GM21619 (cell line): ENCODE measurements around the gene AWAT1.
"Not testable (repeated sequence)": the region's sequence is repeated elsewhere in the genome, so short reads cannot be mapped to it uniquely, and the experiment has no call there.

Source experiments
- ATAC-seq: cut with Tn5 transposase; IDR thresholded peaks from one replicate; pipeline ENCODE4 v1.9.1; 2021; ENCODE audit not compliant: unreplicated experiment

Gene AWAT1

DNA sequence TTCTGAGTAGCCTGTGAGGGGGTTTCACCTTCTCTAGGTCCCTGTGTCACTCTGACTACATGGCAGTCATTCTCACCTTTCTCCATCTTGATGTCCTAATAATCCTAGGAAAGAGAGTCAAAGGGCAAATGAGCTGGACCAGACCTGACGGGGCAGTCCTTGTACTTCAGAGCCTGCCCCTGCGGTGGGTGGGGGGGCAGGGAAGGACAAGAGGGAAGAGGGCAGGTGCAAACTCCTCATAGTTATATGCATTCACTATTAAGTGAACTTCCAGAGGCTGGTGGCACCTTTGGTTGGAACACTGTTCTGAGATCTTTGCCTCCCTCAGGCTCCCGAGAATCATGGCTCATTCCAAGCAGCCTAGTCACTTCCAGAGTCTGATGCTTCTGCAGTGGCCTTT is at the start of gene AWAT1:
TSS of gene AWAT1 (plus strand) at position 301 of the 400 bp plus-strand sequence. CDS start at position 342, 41 bp downstream.
- no peak for ATAC-seq

DNA sequence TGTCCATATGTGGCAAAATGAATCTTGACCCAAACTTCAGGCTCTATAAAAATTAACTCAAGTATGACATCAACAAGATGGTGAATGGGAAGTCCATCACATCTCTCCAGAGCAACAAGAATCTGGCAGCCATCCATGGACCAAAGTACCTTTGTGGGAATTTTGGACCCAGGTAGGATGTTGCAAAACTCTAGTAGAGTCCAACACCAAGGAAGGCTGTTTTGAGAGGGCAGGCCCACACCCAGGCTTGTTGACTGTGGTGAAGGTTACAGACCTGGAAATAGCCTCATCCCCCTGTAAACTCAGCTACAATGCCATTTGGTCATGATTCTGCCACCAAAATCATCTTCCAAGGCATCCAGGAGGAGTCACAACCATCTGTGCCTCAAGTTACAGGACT is 44.2 kb upstream of the AWAT1 start:
- ATAC-seq = no peak

DNA sequence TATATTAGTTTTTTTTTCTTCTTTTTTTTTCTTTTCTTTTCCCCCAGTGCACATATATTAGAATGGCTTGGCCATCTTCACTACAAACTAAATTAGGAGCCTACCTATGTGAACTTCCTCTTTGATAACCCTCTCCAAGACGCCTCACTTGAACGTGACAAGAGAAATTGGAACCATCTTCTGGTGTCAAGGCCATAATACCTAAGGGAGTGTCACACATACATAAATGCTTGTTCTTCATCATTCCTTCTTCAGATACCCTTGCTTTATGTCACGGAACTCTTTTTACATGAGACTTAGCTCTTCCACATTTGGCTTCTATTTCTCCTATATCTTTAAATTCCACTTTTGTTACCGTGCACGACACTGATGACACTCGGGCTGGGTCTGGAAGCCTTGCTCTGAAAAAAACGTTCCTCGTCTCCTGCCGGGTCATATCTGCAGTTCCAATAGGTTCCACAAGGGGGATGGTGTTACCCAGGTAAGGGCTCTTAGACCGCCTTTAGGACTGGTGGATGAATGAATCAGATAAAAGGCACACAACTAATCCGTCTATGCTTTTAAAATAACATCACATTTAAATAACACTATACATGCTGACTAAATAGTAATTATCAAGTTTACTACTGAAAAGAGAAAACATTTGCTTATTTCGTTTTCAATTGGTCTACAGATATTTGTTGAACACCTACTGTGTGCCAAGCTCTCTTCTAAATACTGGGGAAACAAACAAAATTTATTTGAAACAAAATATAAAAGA is 37.3 kb upstream of the AWAT1 start:
- peak; percentile 74 for ATAC-seq

DNA sequence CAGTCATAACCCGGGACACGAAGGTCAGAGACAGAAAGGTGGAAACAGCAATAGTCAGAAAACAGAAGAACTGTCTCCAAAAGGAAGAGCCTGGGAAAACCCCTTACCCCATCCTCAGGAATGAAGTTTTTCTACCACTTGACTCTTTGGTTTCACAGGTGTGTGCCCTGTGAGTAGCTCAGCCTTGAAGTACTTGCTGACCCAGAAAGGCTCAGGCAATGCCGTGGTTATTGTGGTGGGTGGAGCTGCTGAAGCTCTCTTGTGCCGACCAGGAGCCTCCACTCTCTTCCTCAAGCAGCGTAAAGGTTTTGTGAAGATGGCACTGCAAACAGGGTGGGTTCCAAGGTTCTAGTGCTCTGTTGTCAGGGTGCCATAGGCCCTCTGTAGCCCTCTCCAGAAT is 32.7 kb upstream of the AWAT1 start:
- no peak for ATAC-seq

DNA sequence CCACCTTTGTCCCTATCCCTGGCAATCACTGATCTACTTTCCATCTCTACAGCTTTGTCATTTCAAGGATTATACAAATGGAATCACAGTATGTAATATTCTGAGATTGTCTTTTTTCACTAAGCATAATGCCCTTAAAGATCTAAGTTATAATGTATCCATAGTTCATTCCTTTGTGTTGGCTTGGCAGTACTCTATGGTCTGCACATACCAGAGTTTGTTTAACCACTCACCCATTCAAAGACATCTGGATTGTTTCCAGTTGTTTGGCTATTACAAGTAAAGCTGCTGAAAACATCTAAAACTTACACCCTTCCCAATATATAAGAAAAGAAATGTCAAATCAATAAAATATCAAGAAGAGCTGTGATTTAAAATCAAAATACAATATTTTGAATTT is 26.0 kb upstream of the AWAT1 start:
- no peak for ATAC-seq

DNA sequence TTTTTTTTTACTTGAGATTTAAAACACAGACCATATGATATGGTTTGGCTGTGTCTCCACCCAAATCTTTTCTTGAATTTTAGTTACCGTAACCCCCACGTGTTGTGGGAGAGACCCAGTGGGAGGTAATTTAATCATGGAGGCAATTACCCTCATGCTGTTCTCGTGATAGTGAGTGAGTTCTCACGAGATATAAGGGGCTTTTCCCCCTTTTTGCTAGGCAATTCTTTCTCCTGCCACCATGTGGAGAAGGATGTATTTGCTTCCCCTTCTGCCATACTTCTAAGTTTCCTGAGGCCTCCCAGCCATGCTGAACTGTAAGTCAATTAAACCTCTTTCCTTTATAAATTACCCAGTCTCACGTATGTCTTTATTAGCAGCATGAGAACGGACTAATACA is 24.9 kb upstream of the AWAT1 start:
- not testable (repeated sequence) for ATAC-seq

DNA sequence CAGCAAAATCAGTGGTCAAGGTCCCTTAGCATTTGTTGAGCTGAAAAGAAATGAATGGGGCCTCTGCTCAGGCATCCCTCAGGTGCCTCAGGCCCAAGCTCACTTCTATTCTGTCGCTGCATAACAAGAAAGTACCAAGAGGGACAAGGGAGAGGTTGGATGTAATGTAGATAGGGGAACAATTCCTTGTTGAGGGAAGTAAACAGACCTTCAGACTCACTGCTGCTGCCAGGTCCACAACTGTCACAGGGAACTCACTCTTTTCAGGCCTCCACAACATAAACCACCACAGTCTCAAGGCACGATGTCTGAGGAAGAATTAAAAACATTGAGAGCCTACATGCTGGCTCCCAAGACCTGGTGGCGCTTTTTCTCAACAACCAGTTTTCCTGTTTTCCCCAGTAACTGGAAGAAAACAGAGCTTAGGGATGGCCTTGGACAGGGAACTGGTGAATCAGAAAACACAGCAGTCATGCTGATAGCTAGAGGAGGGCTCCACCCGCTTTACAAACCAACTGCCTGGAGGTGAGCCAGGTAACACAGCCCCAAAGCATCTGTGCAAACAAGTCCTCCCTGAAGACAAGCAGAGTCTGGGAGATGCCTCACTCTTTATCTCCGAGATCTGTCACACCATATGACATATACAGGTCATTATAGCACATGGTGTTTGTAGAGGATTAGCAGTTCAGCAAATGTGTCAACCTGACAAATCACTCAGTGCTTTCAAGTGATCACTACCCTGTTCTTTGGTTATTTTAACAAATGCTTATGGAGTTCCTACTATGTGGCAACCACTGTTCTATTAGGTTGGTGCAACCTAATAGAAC is 14.3 kb upstream of the AWAT1 start:
- no peak for ATAC-seq

DNA sequence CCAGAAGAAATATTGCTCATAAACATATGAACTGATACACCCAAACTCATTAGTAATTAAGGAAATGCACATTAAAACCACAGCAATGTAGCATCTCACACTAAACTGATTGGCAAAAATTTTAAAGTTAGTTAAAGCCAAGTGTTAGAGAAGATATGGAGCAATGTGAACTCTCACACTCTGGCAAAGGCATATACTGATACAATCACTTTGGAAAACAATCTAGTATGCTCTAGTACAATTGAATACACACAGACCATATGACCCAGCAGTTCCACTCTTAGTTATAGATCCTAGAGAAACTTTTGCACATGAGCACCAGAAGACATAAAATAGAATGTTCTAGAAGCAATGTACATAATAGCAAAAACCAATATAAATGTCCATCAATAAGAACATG is 8.4 kb upstream of the AWAT1 start:
- no peak for ATAC-seq

DNA sequence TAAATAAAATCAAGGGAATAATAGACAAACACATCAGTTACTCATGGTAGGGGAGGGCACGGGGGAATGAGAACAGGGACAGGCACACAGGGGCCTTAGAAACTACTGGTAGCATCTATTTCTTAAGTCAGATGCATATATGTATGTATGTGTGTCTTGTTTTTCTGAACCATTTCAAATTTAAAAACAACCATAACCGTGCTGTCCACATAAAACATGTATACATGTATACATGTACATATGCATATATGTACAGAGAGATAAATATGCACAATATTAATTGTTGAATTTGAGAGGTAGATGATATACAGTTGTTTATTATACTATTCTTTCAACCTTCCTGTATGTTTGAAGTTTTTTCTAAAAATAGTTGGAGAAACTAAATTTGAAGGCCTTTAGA is 7.8 kb upstream of the AWAT1 start:
- ATAC-seq = no peak

DNA sequence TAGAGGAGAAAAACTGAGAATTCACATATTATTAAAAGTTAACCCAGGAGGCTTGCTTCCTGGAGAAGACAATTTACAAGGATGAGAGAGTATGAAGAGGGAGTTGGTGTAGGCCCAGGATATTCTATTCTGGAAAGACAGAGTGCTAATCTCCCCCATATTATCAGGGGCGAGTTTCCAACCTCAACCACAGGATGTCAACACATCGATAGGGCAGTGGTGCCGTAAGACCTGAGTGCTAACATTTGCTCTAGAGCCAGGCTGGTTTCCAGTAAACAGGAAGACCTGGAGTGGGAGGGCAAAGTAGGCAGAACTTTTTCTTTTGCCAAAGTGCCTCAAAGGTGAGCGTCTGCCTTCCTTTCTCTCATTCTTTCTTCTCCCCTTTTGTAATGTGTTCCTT is 2.8 kb upstream of the AWAT1 start:
- ATAC-seq = no peak

DNA sequence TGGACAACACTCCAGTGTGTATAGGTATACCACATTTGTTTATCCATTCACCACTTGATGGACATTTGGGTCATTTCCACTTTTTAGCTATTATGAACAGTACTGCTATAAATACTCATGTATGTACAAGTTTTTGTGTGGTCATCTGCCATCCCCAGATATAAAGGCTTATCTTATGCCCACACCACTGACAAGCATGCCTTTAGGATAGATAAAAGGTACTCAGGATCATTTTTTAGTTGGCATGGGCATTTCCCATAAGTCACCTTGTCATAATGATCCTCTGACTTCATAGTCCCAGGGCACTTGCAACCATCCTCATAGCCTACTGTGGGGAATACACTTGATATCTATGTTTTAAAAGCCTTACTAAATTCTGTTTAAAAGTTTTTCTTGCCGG is 6.3 kb downstream of the AWAT1 start:
- no peak for ATAC-seq

DNA sequence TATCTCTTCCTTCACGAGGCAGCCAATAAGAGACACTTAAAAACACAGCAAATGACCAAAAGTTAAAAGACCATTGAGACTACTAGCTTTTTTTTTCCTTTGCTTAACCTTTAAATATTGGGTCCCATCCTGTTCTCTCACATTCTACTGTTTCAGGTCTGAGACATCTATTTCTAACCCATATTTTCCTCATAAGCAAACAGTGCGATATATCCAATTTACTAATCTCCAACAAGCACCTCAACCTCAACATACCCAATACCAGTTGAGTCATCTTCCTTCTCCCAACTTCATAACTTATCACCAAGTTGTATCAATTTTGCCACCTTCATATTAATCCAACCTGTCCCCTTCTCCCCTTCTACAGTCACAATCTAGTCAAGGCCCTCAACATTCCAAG is 7.0 kb downstream of the AWAT1 start:
- ATAC-seq = no peak

DNA sequence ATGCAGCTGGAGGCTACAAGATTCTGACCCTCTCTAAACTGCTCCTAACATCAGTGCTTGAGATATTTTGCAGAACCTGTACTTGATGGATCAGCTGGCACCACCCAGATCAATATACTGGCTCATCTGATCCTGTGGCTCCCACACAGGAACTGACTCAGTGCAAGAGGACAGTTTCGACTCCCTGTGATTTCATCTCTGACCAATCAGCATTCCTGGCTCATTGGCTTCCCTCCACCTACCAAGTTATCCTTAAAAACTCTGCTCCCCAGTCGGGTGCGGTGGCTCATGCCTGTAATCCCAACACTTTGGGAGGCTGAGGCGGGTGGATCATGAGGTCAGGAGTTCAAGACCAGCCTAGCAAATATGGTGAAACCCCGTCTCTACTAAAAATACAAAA is 9.1 kb downstream of the AWAT1 start:
- not testable (repeated sequence) for ATAC-seq

DNA sequence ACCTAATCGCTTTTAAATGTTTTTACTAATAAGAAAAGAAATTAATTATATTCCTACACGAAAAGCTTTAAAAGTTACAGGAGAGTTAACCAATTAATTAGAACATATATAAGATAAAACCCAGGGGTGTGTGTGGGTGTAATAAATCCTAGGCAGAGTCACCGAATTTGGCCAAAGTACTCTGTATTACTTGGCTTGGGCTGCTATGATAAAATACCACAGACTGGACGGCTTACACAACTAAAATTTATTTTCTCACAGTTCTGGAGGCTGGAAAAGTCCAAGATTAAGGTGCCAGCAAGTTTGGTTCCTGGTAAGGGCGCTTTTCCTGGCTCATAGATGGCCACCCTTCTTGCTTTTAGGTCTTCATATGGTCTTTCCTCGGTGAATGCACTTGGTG is 10.4 kb downstream of the AWAT1 start:
- no peak for ATAC-seq

DNA sequence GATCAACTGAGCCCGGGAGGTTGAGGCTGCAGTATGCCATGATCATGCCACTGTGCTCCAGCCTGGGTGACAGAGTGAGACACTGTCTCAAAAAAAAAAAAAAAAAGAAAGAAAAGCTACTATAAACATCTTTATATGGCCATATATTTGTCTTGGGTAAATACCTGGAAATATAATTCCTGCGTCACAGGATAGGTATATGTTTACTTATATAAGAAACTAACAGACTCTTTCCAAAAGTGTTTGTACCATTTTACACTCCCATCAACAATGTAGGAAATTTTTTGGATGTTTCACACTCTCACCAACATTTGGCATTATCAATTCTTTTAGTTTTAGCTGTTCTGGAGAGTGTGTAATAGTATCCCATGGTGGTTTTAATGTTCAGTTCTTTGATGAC is 12.8 kb downstream of the AWAT1 start:
- no peak for ATAC-seq

DNA sequence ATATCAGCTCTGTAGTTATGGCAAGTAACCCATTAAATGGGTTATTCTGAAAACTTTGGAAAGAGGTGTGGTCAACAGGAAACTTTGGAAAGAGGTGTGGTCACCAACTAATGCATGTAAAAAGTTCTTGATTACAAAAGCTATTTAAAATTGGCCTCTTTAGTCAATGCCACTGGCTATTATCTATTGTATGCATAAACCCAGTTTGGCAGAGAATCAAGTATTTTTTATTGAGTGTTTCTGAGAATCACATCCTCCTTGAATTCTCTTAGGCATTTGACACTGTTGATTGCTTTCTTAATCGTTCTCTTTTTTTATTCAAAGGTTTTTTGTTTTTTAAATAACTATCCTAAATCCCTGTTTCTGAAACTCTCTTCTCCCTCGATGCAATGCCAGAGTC is 18.0 kb downstream of the AWAT1 start:
- ATAC-seq = no peak

DNA sequence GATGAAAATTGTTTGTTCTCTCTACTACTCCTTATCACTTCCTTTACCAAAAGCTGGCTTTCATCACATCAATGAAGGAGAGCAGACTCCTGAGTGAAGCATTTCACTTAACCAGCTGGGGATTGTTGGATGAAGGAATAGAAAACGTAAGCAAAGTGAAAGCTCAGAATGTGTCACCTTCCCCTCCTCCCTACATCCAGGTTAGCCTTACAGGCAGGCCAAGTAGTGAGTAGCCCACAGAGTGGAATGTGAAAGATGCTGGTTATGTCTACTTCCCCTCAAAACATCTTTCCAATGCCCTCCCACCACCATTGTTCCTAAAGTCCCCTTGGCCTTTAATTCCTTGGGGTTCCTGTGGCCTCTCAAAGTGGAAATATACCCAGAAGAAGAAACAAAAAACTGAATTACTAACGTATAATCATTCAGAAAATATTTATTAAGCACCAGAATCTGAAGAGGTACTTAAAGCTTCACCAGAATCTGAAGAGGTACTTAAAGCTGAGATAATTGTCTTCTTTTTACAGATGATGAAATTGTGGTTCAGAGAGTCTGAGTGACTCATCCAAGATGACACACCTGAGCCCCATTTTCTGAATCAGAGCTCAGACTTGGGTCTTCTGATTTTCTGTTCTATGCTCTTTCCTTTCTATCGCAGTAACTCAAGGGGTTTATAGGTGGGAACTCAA is 19.1 kb downstream of the AWAT1 start:
- no peak for ATAC-seq

DNA sequence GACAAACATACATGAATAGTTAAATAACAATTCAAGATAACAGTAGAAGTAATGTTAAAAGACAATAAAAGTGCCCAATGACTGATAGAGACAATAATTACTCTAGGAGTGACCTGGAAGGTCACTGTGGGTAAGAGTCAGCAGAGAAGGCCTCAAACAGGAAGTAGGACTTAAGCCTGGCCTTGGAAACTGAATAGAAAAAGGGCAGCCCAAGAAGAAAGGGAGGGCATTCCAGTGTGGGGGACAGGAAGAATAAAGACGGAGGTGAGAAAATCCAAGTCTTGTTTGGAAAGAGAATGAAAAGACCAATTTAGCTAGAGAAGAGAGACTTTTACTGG is 19.6 kb downstream of the AWAT1 start:
- ATAC-seq = no peak

DNA sequence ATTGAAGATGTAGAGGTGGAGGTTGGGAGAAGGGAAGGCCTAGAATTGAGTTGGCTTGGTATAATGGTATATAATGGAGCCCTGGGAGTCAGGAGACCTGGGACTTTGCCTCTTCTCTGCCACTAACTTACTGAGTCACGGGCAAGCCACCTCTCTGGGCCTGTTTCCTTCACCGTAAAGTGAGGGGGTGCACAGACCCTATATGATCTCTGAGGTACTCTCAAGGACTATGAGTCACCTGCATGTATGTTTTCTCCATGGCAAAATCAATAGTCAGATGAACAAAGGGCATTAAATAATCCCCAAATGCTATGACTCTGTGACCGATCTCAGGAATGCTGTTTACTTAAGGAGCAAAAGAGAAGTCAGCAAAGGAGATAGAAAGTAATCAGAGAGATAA is 20.5 kb downstream of the AWAT1 start:
- ATAC-seq = no peak

DNA sequence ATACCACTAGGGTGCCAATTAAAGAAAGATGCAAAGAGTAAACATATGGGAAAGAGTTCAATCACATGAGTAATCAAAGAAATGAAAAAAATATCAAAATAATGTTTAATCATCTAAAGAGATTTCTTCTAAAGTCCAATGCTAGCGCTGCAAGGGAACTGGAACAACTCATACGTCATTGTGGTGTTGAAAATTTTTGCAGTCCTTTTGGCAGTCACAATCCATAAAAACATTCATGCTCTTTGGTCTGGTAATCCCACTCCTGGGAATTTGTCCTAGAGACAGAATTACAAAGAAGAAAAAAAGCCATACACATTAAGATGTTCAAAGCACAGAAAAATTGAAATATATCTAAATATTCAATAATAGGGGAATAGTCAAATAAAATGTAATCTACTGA is 21.0 kb downstream of the AWAT1 start:
- no peak for ATAC-seq

DNA sequence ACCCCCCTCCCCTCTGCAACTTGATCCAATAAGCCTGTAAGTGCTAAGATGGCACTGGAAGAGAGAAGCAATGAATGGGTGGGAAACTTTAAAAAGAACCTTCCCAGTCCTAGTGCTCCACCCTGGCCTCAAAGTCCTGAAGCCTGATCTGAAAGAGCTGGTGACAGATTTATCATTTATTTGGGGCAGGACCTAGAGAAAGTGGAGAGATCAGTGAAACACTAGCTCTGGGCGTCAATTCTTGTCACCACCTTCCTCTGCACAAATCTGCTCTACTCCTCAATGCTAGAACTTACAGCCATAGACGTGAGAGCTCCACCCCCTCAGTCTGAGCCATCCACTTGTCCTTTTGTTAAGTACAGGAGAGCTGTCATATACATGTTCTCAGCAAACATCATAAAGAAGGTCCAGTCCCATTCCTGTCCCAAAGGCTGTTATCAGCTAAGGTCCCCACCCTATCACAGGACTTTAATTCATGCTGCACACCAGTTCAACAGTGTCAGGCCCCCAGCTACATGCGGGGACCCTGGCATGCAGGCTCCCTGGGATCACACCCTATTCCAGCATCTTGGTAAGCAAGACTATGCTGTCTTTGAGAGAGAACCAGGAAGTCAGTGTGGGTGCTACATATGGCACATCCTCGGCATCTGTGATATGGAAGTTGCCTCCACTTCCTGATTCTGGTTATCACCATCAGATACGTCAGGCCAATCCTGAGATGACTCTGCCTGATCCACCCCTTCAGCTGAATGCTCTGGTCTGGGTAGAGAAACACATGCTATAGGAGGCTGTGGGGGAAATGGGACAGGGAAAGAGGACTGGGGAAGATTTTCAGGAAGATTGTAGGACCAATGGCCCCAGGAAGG is 23.2 kb downstream of the AWAT1 start:
- no peak for ATAC-seq
